RWPE1 (cell line): ENCODE data around the gene WLS.

Experiments used
- CTCF ChIA-PET: fragments of 350-600 bp; sonication (Branson Sonifier 250); formaldehyde crosslinking; extraction: SDS; loops from one replicate; lab custom pipeline; 2021; lab: Yijun Ruan, JAX
- POLR2A ChIA-PET: fragments of 400-600 bp; formaldehyde crosslinking; extraction: SDS; loops from one replicate; lab custom pipeline; 2020; ENCODE audit warnings: antibody characterized with exemption; ENCODE audit not compliant: low non-redundant PET; lab: Yijun Ruan, JAX
- DNase-seq: peaks from one replicate; pipeline ENCODE4 v3.0.0; 2012; ENCODE audit warnings: low spot score
- H3K27ac ChIP-seq: fragments of 450-650 bp; 2 replicates; pipeline ENCODE4 v1.5.1; 2017
- CTCF ChIP-seq: fragments of 450-650 bp; conservative IDR thresholded peaks from 2 replicates; pipeline ENCODE4 v1.5.1; 2017; ENCODE audit warnings: low read depth, mild to moderate bottlenecking

WLS gene

GRCh38 chr1:68185743-68186142 is 46.6 kb downstream of the WLS start:
- no peak overlapping the region for H3K27ac ChIP-seq
- POLR2A ChIA-PET: no interaction called here
- CTCF ChIA-PET: interaction anchor here (0.7 to 1.2 kb wide), 2 partner anchors 12 to 136 kb away, joined by 3 to 7 read pairs; no protein-coding TSS in a partner anchor
- peak; percentile 33 for DNase-seq
- no peak for TF ChIP-seq CTCF

DNA sequence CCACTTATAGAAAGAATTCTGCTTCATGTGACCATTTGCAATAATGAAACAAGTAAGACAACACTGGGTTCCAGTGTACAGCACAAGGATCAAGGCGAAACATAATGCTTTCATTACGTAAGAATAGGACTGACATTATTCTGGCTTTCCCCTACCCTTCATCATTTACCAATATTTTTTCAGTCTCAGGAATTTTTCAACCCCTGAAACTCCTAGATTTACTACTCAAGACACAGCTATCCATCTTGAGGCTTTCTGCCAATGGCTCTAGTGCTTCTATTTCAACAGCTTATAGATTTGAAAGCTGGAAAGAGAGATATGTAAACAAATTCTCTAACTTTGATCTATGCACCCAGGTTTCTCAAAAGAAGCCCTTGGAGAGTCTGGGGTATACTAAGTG is 48.4 kb downstream of the WLS start:
- TF ChIP-seq CTCF: no peak
- H3K27ac ChIP-seq: no peak overlapping the region
- ChIA-PET CTCF (no interaction called here), POLR2A (no interaction called here)
- DNase-seq: no peak

DNA sequence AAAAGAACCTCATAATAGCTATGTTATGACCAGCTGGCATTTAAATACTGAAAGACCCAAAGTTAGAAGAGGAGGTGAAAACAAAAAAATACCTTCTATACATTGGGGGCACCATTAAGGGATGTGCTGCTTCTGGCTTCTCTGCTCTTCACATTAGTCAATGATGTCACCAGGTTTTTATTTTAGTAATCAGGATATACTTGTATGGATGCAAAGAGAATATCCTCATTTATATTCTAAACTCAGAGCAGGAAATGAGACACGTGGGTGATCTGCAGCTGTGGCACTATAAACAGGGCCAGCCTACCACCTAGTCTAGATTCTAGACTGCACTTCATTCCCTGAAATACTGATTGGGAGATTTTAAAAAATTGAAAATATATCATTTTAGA is 51.2 kb downstream of the WLS start:
- CTCF ChIA-PET: interaction anchor here (0.6 kb wide), 1 partner anchor 1383 kb away, joined by 6 read pairs; no protein-coding TSS in a partner anchor
- DNase-seq: no peak
- POLR2A ChIA-PET: no interaction called here
- TF ChIP-seq CTCF: no peak
- H3K27ac ChIP-seq: no peak overlapping the region

DNA sequence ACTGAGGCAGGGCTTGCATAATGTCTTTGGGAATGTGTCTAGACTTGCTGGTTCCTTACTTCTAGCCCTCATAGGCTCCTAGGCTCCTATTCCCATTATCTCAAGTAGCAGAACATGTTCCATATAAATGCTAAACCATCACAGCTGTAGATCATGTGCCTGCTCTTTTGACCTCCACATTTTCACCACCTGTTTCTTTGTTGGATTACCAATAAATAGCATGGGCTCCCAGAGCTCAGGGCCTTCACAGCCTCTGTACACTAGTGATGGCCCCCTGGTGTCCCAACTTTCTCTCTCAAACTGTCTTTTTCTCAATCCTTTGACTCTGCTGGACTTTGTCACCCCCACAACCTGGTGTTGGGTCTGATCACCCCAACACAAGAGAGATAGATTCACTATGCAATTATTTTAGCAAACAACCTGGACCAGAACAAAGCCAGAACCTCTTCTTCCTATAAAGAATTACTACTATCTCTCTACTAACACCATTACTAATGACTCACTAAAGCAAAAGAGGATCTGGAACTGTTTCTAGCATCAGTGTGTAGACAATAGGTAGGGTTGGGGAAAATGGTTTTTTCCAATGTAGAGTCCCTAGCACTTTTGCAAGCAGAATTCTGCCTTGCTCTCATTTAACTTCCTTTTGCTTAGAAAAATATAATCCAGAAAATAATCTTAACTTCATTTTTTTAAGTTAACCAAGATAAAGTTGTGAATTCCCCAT is 51.7 kb downstream of the WLS start:
- TF ChIP-seq CTCF: no peak
- no peak overlapping the region for H3K27ac ChIP-seq
- ChIA-PET POLR2A (no interaction called here), CTCF (interaction anchor here (0.6 kb wide), 1 partner anchor 1383 kb away, joined by 6 read pairs; no protein-coding TSS in a partner anchor)
- DNase-seq: no peak

DNA sequence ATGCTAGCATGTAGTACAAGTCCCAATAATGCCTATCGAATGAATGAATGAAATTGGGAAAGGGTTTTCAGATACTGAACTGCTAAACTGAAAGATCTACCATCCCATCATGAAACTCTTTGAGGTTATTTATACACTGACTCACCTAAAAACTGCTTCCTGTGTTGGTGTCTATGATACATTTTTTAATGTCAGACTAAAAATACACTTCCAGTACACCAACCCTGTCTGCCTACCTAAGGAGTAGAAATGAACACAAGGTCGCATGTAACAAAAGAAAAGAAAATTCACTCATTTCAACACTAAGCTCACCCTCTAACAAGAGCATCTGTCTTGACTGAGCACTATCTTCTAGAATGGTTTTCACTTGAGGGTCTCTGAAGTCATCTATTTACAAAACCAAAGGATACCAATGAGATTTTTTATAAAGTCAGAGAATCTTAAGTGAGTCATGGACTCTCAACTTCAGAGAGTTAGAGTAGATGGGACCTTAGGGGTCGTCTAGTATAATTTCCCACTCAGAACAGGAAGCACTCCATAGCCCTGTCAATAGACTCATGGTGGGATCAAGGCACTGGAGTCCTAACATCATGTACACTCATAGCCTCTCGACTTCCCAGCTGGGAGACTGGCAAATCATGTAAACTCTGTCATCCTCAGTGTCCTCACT is 53.4 kb downstream of the WLS start:
- ChIA-PET POLR2A (no interaction called here), CTCF (interaction anchor here (0.6 kb wide), 1 partner anchor 9 kb away, joined by 8 read pairs; no protein-coding TSS in a partner anchor)
- peak; percentile 33 for DNase-seq
- H3K27ac ChIP-seq: no peak overlapping the region
- no peak for TF ChIP-seq CTCF

GRCh38 chr1:68175621-68176398 is 56.5 kb downstream of the WLS start:
- ChIA-PET POLR2A (no interaction called here), CTCF (interaction anchor here (0.6 to 1.2 kb wide), 3 partner anchors 29 to 370 kb away, joined by 3 to 4 read pairs (median 3); no protein-coding TSS in a partner anchor)
- no peak for TF ChIP-seq CTCF
- no peak for DNase-seq
- H3K27ac ChIP-seq: no peak overlapping the region
